Activated naive CD4-positive, alpha-beta T cell treated with anti-CD3 and anti-CD28 coated beads, Interleukin-2, amount 50 U/mL, for 72 hours (primary cell): ENCODE measurements around the gene CDK17. TPM values are rescaled to one million over a fixed set of nuclear protein-coding genes. Genes with fewer than 3 reads are reported as not detected.
A peak's percentile ranks its signal among the peaks of the same experiment; 100 is the strongest.
"Not testable (repeated sequence)": the region's sequence is repeated elsewhere in the genome, so short reads cannot be mapped to it uniquely, and the experiment has no call there.

Experiments used
- ATAC-seq, 2 donors: fragments of 150-1000 bp; cut with Tn5 transposase; 2 replicates each; pipeline ENCODE4 v1.10.0; 2021; ENCODE audit warnings: mild to moderate bottlenecking in 2 of 2, moderate library complexity in 2 of 2
- DNase-seq, 2 donors: peaks; one replicate each; pipeline ENCODE4 v3.0.0; 2021 to 2022; ENCODE audit warnings: low spot score in 2 of 2
- H3K27ac Mint-ChIP-seq, 2 donors: one replicate each; pipeline ENCODE4 v1.8.0; 2022; ENCODE audit warnings: mild to moderate bottlenecking in 2 of 2, mixed read lengths in 2 of 2
- H3K36me3 Mint-ChIP-seq, 2 donors: one replicate each; pipeline ENCODE4 v1.8.0; 2022; ENCODE audit warnings: mixed read lengths in 2 of 2
- H3K9me3 Mint-ChIP-seq, 2 donors: one replicate each; pipeline ENCODE4 v1.8.0; 2022; ENCODE audit warnings: mixed read lengths in 2 of 2
- total RNA-seq, 2 donors: library from RNA; stranded (reverse); gene quantifications; one replicate each; pipeline ENCODE4 v1.2.3, GENCODE V29; 2022

CDK17 gene
- total RNA-seq, 2 donors from 2014 or later, result 43.5 to 51.0 TPM

DNA sequence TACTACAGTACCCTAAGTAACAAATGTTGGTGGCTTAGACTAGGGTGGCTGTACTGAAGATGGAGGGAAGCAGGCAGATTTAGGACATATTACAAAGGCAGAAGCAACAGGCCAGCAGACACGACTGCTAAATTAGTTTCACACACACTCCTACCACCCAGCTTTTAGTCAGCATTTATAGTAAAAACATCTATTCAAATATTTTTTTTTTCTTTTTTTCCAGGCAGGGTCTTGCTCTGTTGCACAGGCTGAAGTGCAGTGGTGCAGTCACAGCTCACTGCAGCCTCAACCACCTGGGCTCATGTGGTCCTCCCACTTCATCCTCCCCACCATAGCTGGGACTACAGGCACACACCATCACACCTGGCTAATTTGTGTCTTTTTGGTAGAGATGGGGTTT lies 72.9 kb downstream of the CDK17 start:
- no peak for DNase-seq
- H3K36me3 Mint-ChIP-seq, result peaks cover 5 to 28% of the 10 kb centered on the region in 2 donors

DNA sequence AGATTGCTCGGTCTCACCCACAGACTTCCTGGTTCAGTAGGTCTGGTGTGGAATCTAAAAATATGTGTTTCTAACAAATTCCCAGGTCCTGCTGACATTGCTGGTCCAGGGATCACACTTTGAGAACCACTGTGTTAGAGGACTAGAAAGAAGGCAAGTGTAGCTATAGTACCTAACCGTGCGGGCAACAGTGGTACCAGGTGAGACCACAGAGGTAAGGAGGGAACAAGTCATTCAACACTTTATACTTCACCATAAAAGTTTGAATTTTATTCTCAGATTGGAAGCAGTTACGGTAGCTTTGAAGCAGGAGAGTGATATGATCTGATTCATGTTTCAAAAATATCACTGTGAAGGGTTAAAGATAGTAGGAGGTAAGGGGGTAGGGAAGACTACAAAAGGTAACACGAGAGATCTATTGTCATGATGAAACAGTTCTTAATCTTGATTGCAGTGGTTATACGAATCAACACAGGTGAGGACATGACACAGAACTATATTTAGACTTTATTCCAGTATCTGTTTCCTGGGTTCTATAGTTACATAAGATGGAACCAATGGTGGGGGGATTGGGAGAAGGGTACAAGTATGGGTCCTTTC lies 73.5 kb downstream of the CDK17 start:
- Mint-ChIP-seq H3K27ac (peak overlapping the region in 1 of 2 donors; percentile 59), H3K36me3 (peaks cover 5 to 34% of the 10 kb centered on the region in 2 donors), H3K9me3 (no peaks in the 10 kb centered on the region)
- ATAC-seq, result peak; percentile 61 to 67
- DNase-seq, result no peak

More for the DNA sequence above, 72.9 kb downstream of the CDK17 start:
- H3K27ac Mint-ChIP-seq, result peak overlapping the region in 1 of 2 donors; percentile 54
- ATAC-seq, result peak; percentile 26 to 36
- H3K9me3 Mint-ChIP-seq, result no peaks in the 10 kb centered on the region

DNA sequence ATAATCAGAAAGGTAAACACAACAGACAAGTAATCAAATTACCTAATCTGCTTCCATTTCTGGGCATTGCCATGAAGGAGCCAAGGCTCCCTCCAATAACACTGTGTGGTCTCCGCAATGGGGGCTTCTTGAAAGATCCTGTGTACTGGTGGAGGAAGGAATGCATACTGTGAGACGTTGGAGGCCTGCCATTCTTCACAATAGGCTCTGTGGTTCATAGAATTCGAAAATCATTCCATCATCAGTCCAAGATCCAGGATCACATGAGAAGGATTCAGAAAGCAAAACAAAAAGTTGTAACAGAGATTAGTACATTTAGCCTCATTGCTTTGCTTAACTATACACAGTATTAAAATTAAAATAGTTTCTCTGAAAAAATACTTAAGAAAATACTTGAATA lies 76.3 kb downstream of the CDK17 start:
- DNase-seq (no peak), ATAC-seq (no peak)
- Mint-ChIP-seq H3K36me3 (peaks cover 5 to 35% of the 10 kb centered on the region in 2 donors), H3K27ac (no peak overlapping the region), H3K9me3 (no peaks in the 10 kb centered on the region)

DNA sequence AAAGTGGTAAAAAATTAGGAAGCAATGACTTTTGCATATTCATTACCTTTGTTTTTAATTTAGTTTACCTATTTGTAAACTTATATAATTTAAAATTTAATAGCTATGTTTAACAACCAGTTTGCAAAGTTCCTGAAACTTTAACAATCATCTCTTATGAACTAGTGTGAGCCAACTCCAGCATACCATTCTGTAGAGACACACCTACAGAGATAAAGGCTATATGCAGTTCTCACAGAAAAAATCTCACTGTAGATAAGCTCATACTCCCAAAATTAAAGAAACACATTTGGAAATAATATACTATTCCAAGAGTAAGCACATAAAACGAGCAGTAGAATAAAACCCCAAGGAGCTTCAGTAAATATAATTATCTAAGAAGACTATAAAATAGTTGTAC lies 77.5 kb downstream of the CDK17 start:
- peaks cover 5 to 39% of the 10 kb centered on the region in 2 donors for H3K36me3 Mint-ChIP-seq
- DNase-seq (no peak), ATAC-seq (no peak)
- peak overlapping the region in 1 of 2 donors; percentile 9 for H3K27ac Mint-ChIP-seq
- no peaks in the 10 kb centered on the region for H3K9me3 Mint-ChIP-seq

DNA sequence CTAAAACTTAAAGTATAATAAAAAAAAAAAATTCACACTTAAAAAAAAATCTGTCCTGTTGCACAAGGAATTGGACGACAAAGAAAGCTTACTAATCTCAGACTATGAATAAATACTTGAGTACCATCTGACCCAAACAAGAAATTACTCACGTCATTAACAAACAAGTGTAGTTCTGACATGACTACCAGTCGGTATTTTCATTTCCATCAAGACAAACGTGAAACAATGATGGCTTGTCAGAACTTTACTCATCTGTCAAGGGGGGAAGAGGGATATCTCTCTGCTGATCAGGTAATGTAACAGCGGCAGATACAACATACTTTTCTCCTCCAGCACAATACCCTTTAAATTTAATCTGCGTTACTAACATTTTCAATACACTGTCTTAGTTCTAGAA lies 78.3 kb downstream of the CDK17 start:
- no peak for DNase-seq
- peak; percentile 40 to 79 for ATAC-seq
- H3K36me3 Mint-ChIP-seq, result peaks cover 5 to 41% of the 10 kb centered on the region in 2 donors
- no peaks in the 10 kb centered on the region for H3K9me3 Mint-ChIP-seq
- H3K27ac Mint-ChIP-seq, result no peak overlapping the region

DNA sequence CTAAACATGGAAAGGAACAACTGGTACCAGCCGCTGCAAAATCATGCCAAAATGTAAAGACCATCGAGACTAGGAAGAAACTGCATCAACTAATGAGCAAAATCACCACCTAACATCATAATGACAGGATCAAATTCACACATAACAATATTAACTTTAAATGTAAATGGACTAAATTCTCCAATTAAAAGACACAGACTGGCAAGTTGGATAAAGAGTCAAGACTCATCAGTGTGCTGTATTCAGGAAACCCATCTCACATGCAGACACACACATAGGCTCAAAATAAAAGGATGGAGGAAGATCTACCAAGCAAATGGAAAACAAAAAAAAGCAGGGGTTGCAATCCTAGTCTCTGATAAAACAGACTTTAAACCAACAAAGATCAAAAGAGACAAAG lies 82.4 kb downstream of the CDK17 start:
- H3K9me3 Mint-ChIP-seq, DNase-seq, ATAC-seq: not testable (repeated sequence)
- Mint-ChIP-seq H3K36me3 (peaks cover 0 to 18% of the 10 kb centered on the region in 2 donors), H3K27ac (peak overlapping the region in 1 of 2 donors; percentile 81)

DNA sequence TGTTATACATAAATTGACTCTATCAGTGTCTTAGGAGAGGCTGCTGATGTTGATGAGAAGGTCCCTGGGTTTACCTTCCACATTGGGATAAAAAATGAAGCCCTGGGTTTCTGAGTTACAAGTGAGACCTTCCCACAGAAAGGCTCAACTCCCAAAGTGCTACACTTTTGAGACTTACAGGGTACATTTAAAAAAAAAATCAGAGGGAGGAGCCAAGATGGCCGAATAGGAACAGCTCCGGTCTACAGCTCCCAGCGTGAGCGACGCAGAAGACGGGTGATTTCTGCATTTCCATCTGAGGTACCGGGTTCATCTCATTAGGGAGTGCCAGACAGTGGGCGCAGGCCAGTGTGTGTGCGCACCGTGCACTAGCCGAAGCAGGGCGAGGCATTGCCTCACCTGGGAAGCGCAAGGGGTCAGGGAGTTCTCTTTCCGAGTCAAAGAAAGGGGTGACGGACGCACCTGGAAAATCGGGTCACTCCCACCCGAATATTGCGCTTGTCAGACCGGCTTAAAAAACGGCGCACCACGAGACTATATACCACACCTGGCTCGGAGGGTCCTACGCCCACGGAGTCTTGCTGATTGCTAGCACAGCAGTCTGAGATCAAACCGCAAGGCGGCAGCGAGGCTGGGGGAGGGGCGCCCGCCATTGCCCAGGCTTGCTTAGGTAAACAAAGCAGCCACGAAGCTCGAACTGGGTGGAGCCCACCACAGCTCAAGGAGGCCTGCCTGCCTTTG lies 84.3 kb downstream of the CDK17 start:
- peak overlapping the region in 1 of 2 donors; percentile 68 for H3K27ac Mint-ChIP-seq
- not testable (repeated sequence) for H3K36me3 Mint-ChIP-seq, DNase-seq, H3K9me3 Mint-ChIP-seq
- peak in 1 of 2 donors; percentile 62 for ATAC-seq

DNA sequence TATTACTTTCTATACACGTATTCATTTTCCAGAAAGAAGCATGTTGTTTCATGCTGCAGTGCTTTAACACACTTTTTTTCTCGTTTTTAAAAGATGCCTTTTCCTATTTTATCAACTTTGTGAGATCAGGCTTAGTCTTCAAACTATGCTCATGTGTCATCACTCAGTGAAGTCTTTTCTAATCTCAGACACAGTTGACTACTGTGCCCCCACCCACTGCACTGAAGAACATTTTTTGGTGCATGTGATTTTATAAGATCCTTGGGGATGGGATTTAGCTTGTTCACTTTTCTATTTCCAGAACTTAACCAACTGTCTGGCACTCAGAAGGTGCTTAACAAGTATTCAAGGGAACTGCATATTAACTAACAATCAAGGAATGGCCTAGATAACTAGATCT lies 85.5 kb downstream of the CDK17 start:
- Mint-ChIP-seq H3K36me3 (peaks cover 0 to 6% of the 10 kb centered on the region in 2 donors), H3K9me3 (no peaks in the 10 kb centered on the region), H3K27ac (no peak overlapping the region)
- DNase-seq (no peak), ATAC-seq (peak in 1 of 2 donors; percentile 24)

DNA sequence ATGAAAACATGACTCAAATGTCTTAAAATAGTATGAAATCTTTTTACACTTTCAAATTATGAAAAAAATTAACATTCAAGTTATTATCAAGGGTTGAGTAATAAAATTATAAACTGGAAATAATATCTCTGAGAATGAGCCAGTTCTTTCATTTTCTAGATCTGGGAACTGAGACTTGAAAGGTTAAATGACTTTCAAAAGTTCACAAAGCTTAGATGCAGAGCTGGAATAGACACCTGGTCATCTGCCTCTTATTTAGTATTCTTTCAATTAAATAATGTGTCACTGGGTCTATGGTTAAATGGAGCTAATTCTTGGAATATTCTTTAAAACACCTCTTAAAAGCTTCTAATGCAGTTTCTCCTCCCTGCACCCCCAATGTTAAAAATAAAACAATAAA lies 86.6 kb downstream of the CDK17 start:
- no peak for DNase-seq
- no peak for ATAC-seq
- Mint-ChIP-seq H3K27ac (no peak overlapping the region), H3K9me3 (no peaks in the 10 kb centered on the region), H3K36me3 (peaks cover 0 to 11% of the 10 kb centered on the region in 2 donors)

DNA sequence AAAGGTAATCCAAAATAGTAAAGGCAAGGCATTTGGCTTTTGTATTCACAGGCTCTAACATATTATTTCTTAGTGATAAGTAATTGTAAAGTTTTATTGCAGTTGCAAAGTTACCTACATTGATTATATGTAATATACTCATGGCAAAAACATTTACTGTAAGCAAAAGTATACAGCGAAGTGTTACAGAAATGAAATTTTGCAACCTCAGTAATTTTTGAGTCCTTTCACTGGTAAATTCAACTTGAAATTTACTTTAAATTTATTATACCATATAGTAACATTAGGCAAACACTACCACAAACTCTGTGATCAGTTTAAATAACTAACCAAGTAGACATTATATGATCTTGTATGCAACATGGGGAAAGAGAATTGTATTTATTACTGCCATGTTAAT lies 89.0 kb downstream of the CDK17 start:
- Mint-ChIP-seq H3K27ac (no peak overlapping the region), H3K36me3 (peaks cover 0 to 5% of the 10 kb centered on the region in 2 donors), H3K9me3 (no peaks in the 10 kb centered on the region)
- DNase-seq, result no peak
- no peak for ATAC-seq

DNA sequence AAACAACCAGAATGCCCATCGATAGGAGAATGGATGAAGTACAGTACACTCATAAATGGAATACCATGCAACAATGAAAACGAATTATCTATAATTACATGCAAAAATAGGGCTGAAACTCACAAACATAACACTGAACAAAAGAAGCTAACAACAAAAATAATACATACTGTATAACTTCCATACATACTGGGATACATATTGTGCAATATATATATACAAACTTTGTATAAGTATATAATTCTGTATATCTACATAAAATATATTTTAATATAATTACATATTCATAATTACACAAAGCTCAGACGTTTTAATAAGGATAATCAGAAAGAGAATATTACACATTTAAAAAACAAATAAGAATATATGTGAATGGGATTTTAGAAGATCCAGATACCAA lies 90.2 kb downstream of the CDK17 start:
- Mint-ChIP-seq H3K9me3 (no peaks in the 10 kb centered on the region), H3K36me3 (peaks cover 0 to 5% of the 10 kb centered on the region in 2 donors), H3K27ac (no peak overlapping the region)
- no peak for DNase-seq
- no peak for ATAC-seq

DNA sequence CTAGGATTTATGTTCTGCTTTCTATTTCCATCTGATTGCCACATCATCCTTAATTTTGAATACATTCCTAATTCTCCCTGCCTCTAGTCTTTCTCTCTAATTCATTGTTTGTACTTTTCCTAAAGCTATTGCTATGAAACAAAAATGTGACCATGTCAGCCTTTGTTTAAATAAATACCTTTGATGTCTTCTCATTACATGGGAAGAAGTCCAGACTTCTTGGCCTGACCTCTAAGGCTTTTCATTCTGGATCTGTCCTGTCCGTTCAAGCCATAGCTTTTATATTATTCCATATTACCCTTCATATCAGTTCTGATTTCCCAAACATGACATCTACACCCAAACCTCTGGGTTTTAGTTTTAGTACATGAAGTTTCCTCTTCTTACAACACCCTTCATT lies 91.4 kb downstream of the CDK17 start:
- Mint-ChIP-seq H3K36me3 (peaks cover 0 to 5% of the 10 kb centered on the region in 2 donors), H3K9me3 (no peaks in the 10 kb centered on the region), H3K27ac (no peak overlapping the region)
- ATAC-seq (no peak), DNase-seq (no peak)

DNA sequence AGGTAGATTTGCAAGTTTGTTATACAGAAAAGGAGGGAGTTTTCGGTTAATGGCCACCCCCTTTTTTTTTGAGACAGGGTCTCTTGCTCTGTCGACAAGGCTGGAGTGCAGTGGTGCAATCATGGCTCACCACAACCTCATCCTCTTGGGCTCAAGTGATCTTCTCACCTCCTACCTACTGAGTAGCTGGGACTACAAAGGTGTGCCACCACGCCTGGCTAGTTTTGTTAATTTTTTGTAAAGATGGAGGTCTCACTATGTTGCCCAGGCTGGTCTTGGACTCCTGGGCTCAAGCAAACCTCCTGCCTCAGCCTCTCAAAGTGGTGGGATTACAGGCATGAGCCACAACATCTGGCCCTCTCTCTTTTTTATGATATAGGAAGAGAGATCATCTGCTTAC lies 94.6 kb downstream of the CDK17 start:
- ATAC-seq (no peak), DNase-seq (no peak)
- Mint-ChIP-seq H3K27ac (no peak overlapping the region), H3K36me3 (peaks cover 0 to 12% of the 10 kb centered on the region in 2 donors), H3K9me3 (no peaks in the 10 kb centered on the region)

DNA sequence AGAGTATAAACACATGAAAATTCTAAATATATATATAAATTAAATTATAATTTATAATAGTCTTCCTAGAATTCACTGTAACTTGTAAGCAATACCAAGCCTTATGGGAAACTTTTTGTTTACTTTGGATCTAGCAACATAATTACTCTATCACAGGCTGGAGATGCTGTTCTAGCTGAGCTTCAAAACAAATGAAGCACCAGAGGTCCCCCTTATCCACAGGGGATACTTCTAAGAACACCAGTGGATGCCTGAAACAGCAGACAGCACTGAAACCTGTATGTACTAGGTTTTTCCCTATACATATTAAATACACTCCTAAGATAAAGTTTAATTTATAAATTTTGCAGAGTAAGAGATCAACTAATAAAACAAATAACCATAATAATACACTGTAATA lies 96.6 kb downstream of the CDK17 start:
- H3K36me3 Mint-ChIP-seq, result peaks cover 0 to 20% of the 10 kb centered on the region in 2 donors
- DNase-seq (no peak), ATAC-seq (no peak)
- H3K27ac Mint-ChIP-seq, result no peak overlapping the region
- H3K9me3 Mint-ChIP-seq, result no peaks in the 10 kb centered on the region

DNA sequence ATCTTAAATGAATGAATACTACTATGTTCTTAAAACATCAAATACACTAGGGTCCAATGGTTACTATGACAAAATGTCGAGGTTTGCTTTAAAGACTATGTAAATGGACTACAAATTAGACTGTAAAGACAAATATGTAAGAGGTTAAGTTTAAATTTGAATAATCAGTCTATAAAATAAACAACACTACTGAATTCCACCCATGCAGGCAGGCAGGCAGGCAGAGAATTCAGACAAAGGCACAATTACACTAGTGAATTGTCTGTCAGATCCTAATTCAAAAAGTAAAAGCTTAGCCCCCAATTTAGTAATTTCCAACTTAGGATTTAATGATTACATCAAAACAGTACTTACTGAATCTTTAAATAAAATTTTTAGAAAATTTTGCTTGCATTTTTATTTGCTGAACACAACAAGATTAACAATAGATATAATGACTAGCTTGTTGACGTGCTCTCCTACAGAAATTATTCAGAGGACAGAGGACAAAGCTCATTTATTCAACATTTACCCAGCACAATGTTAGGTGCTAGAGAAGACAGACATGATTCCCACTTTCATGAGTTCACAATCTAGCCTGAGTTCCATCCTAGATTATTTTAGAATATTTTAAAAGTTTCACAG lies 97.4 kb downstream of the CDK17 start:
- DNase-seq (no peak), ATAC-seq (no peak)
- no peaks in the 10 kb centered on the region for H3K9me3 Mint-ChIP-seq
- peaks cover 0 to 23% of the 10 kb centered on the region in 2 donors for H3K36me3 Mint-ChIP-seq
- H3K27ac Mint-ChIP-seq, result no peak overlapping the region

DNA sequence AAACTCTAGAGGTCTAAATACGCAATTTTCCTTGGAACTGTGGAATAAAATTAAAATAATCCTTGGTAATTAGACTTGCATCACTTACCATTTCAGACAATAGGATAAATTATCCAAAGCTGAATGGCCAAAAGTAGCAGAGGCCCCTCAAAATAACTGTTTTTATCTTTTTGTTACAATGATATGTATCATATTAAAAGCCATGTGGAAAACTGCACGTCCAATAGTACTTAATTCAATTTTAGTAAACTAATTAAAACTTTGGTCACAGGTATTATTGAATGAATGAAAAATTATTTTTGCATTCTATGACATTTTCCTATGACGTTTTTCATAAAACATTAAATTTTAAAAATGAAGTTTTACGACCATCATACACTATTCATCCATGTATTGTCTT lies 98.5 kb downstream of the CDK17 start:
- no peak overlapping the region for H3K27ac Mint-ChIP-seq
- H3K36me3 Mint-ChIP-seq, result peaks cover 0 to 28% of the 10 kb centered on the region in 2 donors
- no peaks in the 10 kb centered on the region for H3K9me3 Mint-ChIP-seq
- ATAC-seq (no peak), DNase-seq (no peak)

DNA sequence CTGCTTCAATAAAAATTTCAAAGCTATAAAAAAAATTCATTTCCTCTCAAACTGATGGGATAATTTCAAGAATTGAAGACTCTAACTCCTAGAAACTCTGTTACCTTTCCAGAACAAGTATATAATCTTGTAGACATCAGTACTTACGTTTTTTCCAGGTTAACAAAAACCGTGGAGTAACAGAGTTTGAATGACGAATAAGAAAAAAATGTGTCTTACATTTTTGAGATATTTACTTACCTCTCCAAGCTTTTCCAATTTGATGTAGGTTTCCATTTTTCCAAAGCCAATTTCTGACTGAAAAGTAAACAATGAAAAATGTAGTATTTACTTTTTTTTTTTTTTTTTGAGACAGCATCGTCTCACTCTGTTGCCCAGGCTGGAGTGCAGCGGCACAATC lies 100.2 kb downstream of the CDK17 start:
- Mint-ChIP-seq H3K36me3 (peaks cover 0 to 28% of the 10 kb centered on the region in 2 donors), H3K9me3 (no peaks in the 10 kb centered on the region), H3K27ac (no peak overlapping the region)
- DNase-seq, result no peak
- ATAC-seq, result no peak
